ENCODE measurements around the gene FFAR4. TPM values are rescaled to one million over a fixed set of nuclear protein-coding genes. Genes with fewer than 3 reads are reported as not detected.
A peak's percentile ranks its signal among the peaks of the same experiment; 100 is the strongest.

The FFAR4 gene
- total and polyA plus RNA-seq, 2 of the 8 experiments (the other 6 are each of a cell fraction or from before 2014, with no cell fraction given), result not detected

DNA sequence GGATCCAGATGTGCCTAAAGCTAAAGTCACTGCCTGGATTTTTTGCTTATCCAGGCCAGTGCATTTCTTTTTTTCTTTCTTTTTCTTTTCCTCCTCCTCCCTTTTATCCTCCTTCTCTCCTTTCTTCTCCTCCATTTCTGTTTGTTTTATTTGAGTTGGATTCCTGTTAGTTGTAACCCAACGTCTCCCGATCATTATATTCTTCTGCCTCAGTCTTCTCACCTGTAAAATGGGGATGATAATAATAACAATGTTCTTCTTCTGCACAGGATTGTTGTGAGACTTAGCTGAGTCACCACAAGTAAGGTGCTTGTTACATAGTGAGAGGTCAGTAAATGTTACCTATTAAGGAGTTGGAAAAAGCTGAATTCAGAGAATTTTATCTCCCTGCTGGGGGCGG lies 13.7 kb upstream of the FFAR4 start:
- H3K9me3 ChIP-seq (ENCODE audit: insufficient read depth in 2 of 2, low read depth in 1 of 2, low read length in 1 of 2), result no peaks in the 10 kb centered on the region
- H3K56ac ChIP-seq (replicated peaks; ENCODE audit: insufficient read length, low read depth, low read length), result no peak overlapping the region
- peaks cover 0 to 4% (median 1%) of the 10 kb centered on the region in 4 experiments; a peak in 2 of 7 replicates for H3K4me1 ChIP-seq (replicated peaks in 1 of 4; ENCODE audit: control insufficient read depth in 3 of 4, insufficient read depth in 4 of 4, low read length in 3 of 4)
- no peak overlapping the region for H4K91ac ChIP-seq (replicated peaks; ENCODE audit: insufficient read length, low read length)
- H4K20me1 ChIP-seq (replicated peaks in 1 of 2; ENCODE audit: control insufficient read depth in 1 of 2, insufficient read depth in 2 of 2, low read length in 2 of 2), result no peaks in the 10 kb centered on the region
- no peak overlapping the region for H2BK20ac ChIP-seq (ENCODE audit: low read length)
- no peak overlapping the region for H3K14ac ChIP-seq (ENCODE audit: insufficient read length)
- H2BK15ac ChIP-seq (ENCODE audit: low read length), result no peak overlapping the region
- peaks cover 2% of the 10 kb centered on the region; the same call in 1 of the 2 replicates for H3K23me2 ChIP-seq (ENCODE audit: low read depth, low read length)
- FAIRE-seq (no peak), DNase-seq (ENCODE audit: low read depth in 1 of 2, low spot score in 2 of 2) (no peak)
- 90% methylated on average over 3 of the region's 3 CpGs; no CpG with 5 or more reads in 1 of the 2 experiments for WGBS, 2 experiments (ENCODE audit: extremely low coverage in 1 of 2, insufficient coverage in 1 of 2, insufficient read length in 1 of 2, insufficient replicate concordance in 2 of 2, low coverage in 1 of 2, low lambda C conversion rate in 2 of 2, missing lambda C conversion rate in 1 of 2)
- H3K79me1 ChIP-seq (ENCODE audit: low read depth, low read length), result no peaks in the 10 kb centered on the region
- no peak overlapping the region for H2AFZ ChIP-seq (ENCODE audit: low read length)
- no peak overlapping the region for H2BK12ac ChIP-seq (ENCODE audit: low read depth, low read length)
- no peak overlapping the region for H2BK120ac ChIP-seq (replicated peaks; ENCODE audit: low read depth, low read length)
- H3K18ac ChIP-seq (ENCODE audit: extremely low read depth, low read length), result no peak overlapping the region
- POLR2A ChIA-PET (ENCODE audit: partially characterized antibody), result no interaction called here
- H3K27ac ChIP-seq (ENCODE audit: low read depth, low read length), result no peak overlapping the region
- no peak overlapping the region for H4K8ac ChIP-seq (ENCODE audit: extremely low read depth, insufficient read depth, low read length)
- CTCF ChIA-PET (ENCODE audit: partially characterized antibody), result interaction anchor here (0.6 to 8.1 kb wide), 9 partner anchors 10 to 371 kb away, joined by 3 to 78 read pairs (median 4); partner anchors contain the start of gene FFAR4
- H3K27me3 ChIP-seq (replicated peaks in 1 of 4; ENCODE audit: control insufficient read depth in 3 of 4, extremely low read depth in 1 of 4, insufficient read depth in 3 of 4, low read length in 3 of 4), result no peaks in the 10 kb centered on the region
- H2AK5ac ChIP-seq (ENCODE audit: low read depth, low read length), result no peak overlapping the region
- H2BK5ac ChIP-seq (ENCODE audit: low read depth, low read length), result no peak overlapping the region
- H3K9ac ChIP-seq (replicated peaks in 1 of 4; ENCODE audit: extremely low read depth in 1 of 4, low read depth in 3 of 4, low read length in 3 of 4), result no peak overlapping the region
- H3K4ac ChIP-seq (replicated peaks; ENCODE audit: insufficient read length, low read depth, low read length), result no peak overlapping the region
- H3K36me3 ChIP-seq (ENCODE audit: control insufficient read depth in 2 of 4, insufficient read depth in 4 of 4, low read length in 3 of 4), result no peaks in the 10 kb centered on the region
- H3K23ac ChIP-seq (ENCODE audit: insufficient read length), result no peak overlapping the region
- no peak overlapping the region for H4K5ac ChIP-seq (ENCODE audit: insufficient read length, low read depth, low read length)
- no peak overlapping the region for H3K4me2 ChIP-seq (ENCODE audit: insufficient read depth in 1 of 2, low read depth in 2 of 2, low read length in 2 of 2)
- TF ChIP-seq JUND (IDR thresholded peaks at IDR 0.05; ENCODE audit: low read length), result no peak
- TF ChIP-seq KDM1A (IDR thresholded peaks at IDR 0.05; ENCODE audit: borderline replicate concordance, low read length), result peak; percentile 42; the same call in 1 of the 2 replicates
- no peak for TF ChIP-seq RAD21 (IDR thresholded peaks at IDR 0.05 in 1 of 2, conservative IDR thresholded peaks at IDR 0.05 in 1 of 2; ENCODE audit: low read depth in 2 of 2, low read length in 2 of 2)
- TF ChIP-seq BRCA1 (IDR thresholded peaks at IDR 0.05; ENCODE audit: low read depth, low read length), result no peak
- no peaks in the 10 kb centered on the region for H3K79me2 ChIP-seq (ENCODE audit: control insufficient read depth in 1 of 2, insufficient read depth in 2 of 2, low read length in 2 of 2)
- no peak overlapping the region for H3K4me3 ChIP-seq (ENCODE audit: extremely low read depth in 1 of 4, insufficient read depth in 2 of 4, low read depth in 3 of 4, low read length in 4 of 4)

Measured in H1 (cell line).